H9 (cell line): ENCODE results near the gene CRELD2. TPM values are rescaled to one million over a fixed set of nuclear protein-coding genes. Genes with fewer than 3 reads are reported as not detected.

ENCODE experiments used
- DNase-seq: peaks from one replicate; pipeline ENCODE4 v3.0.0-alpha.2; 2017
- H2AFZ ChIP-seq: one replicate; pipeline ENCODE4 v1.6.1; 2013; ENCODE audit warnings: mild to moderate bottlenecking, low read length, control low read depth, moderate library complexity
- H2AK5ac ChIP-seq: 2 replicates; pipeline ENCODE4 v1.6.1; 2013; ENCODE audit warnings: low read length, control low read depth, mixed read lengths; ENCODE audit not compliant: insufficient read length
- H2BK120ac ChIP-seq: one replicate; pipeline ENCODE4 v1.6.1; 2013; ENCODE audit warnings: low read depth, mild to moderate bottlenecking, low read length, control low read depth, inconsistent platforms; ENCODE audit not compliant: poor library complexity, severe bottlenecking
- H2BK12ac ChIP-seq: 2 replicates; pipeline ENCODE4 v1.6.1; 2013; ENCODE audit warnings: low read length, control low read depth, mixed read lengths, low read depth; ENCODE audit not compliant: insufficient read length
- H2BK15ac ChIP-seq: 2 replicates; pipeline ENCODE4 v1.6.1; 2013; ENCODE audit warnings: low read depth, low read length, control low read depth
- H2BK20ac ChIP-seq: one replicate; pipeline ENCODE4 v1.6.1; 2013; ENCODE audit warnings: low read depth, mild to moderate bottlenecking, low read length, control low read depth, inconsistent platforms; ENCODE audit not compliant: poor library complexity, severe bottlenecking
- H2BK5ac ChIP-seq: 2 replicates; pipeline ENCODE4 v1.6.1; 2013; ENCODE audit warnings: low read length, control low read depth, mixed read lengths; ENCODE audit not compliant: insufficient read length
- H3K14ac ChIP-seq: 2 replicates; pipeline ENCODE4 v1.6.1; 2013; ENCODE audit warnings: low read length, control low read depth; ENCODE audit not compliant: insufficient read depth
- H3K18ac ChIP-seq: 2 replicates; pipeline ENCODE4 v1.6.1; 2013; ENCODE audit warnings: low read depth, mild to moderate bottlenecking, mixed read lengths, low read length, control low read depth; ENCODE audit not compliant: insufficient read length
- H3K23ac ChIP-seq: 2 replicates; pipeline ENCODE4 v1.6.1; 2013; ENCODE audit warnings: low read length, control low read depth, mixed read lengths, low read depth; ENCODE audit not compliant: insufficient read length
- H3K23me2 ChIP-seq: 2 replicates; pipeline ENCODE4 v1.6.1; 2013; ENCODE audit warnings: low read depth, mild to moderate bottlenecking, mixed read lengths, low read length, control low read depth; ENCODE audit not compliant: insufficient read length, poor library complexity, severe bottlenecking
- H3K27ac ChIP-seq: 2 replicates; pipeline ENCODE4 v1.5.1; 2013; ENCODE audit warnings: low read length, control low read depth, mixed read lengths, low read depth; ENCODE audit not compliant: insufficient read length
- H3K27me3 ChIP-seq: 2 replicates; pipeline ENCODE4 v1.6.1; 2013; ENCODE audit warnings: low read length, control low read depth, inconsistent platforms; ENCODE audit not compliant: insufficient read depth
- H3K4ac ChIP-seq: 2 replicates; pipeline ENCODE4 v1.6.1; 2013; ENCODE audit warnings: low read depth, mild to moderate bottlenecking, control low read depth, inconsistent platforms, low read length, moderate library complexity
- H3K4me1 ChIP-seq: 2 replicates; pipeline ENCODE4 v1.6.1; 2013; ENCODE audit warnings: low read length, control low read depth, inconsistent platforms; ENCODE audit not compliant: insufficient read depth
- H3K4me2 ChIP-seq: 2 replicates; pipeline ENCODE4 v1.6.1; 2013; ENCODE audit warnings: low read length, control low read depth, mixed read lengths; ENCODE audit not compliant: insufficient read length, insufficient read depth
- H3K56ac ChIP-seq: 2 replicates; pipeline ENCODE4 v1.6.1; 2013; ENCODE audit warnings: low read depth, mild to moderate bottlenecking, mixed read lengths, low read length, control low read depth; ENCODE audit not compliant: insufficient read length
- H3K79me1 ChIP-seq: 2 replicates; pipeline ENCODE4 v1.6.1; 2013; ENCODE audit warnings: low read depth, mild to moderate bottlenecking, moderate library complexity, low read length, control low read depth, inconsistent platforms; ENCODE audit not compliant: insufficient read depth, poor library complexity, severe bottlenecking
- H3K79me2 ChIP-seq: 2 replicates; pipeline ENCODE4 v1.6.1; 2013; ENCODE audit warnings: low read length, control low read depth, inconsistent platforms; ENCODE audit not compliant: insufficient read depth
- H3K9ac ChIP-seq: 2 replicates; pipeline ENCODE4 v1.6.1; 2013; ENCODE audit warnings: low read length, control low read depth, mixed read lengths; ENCODE audit not compliant: insufficient read length; ENCODE audit errors: extremely low read depth
- H3K9me3 ChIP-seq: one replicate; pipeline ENCODE4 v1.6.1; 2013; ENCODE audit warnings: low read depth, low read length, inconsistent platforms; ENCODE audit not compliant: control insufficient read depth
- H3T11ph ChIP-seq: one replicate; pipeline ENCODE4 v1.6.1; 2013; ENCODE audit warnings: mild to moderate bottlenecking, low read length, control low read depth, inconsistent platforms
- H4K20me1 ChIP-seq: one replicate; pipeline ENCODE4 v1.6.1; 2013; ENCODE audit not compliant: control insufficient read depth, insufficient read length, insufficient read depth
- H4K5ac ChIP-seq: 2 replicates; pipeline ENCODE4 v1.6.1; 2013; ENCODE audit warnings: low read depth, mild to moderate bottlenecking, mixed read lengths, low read length, control low read depth; ENCODE audit not compliant: insufficient read length
- H4K8ac ChIP-seq: replicated peaks from 2 replicates; pipeline ENCODE4 v1.6.1; 2013; ENCODE audit warnings: low read length, control low read depth, mixed read lengths, low read depth; ENCODE audit not compliant: insufficient read length
- H4K91ac ChIP-seq: 2 replicates; pipeline ENCODE4 v1.6.1; 2013; ENCODE audit warnings: low read depth, mild to moderate bottlenecking, moderate library complexity, mixed read lengths, low read length, control low read depth; ENCODE audit not compliant: insufficient read length
- H3K27ac Mint-ChIP-seq, 3 experiments: 2 replicates in 2 of 3; 3 replicates in 1 of 3; pipeline ENCODE4 v1.8.0; 2020 to 2021; ENCODE audit warnings: mixed read lengths in 3 of 3, mild to moderate bottlenecking in 1 of 3, moderate library complexity in 1 of 3
- H3K27me3 Mint-ChIP-seq: 2 replicates; pipeline ENCODE4 v1.8.0; 2021; ENCODE audit warnings: low read depth, mild to moderate bottlenecking, moderate library complexity, mixed read lengths
- H3K36me3 Mint-ChIP-seq, 3 experiments: 2 replicates in 2 of 3; 3 replicates in 1 of 3; pipeline ENCODE4 v1.8.0; 2020 to 2021; ENCODE audit warnings: low read depth in 3 of 3, mixed read lengths in 3 of 3; ENCODE audit not compliant: insufficient read depth in 1 of 3
- H3K4me1 Mint-ChIP-seq, 2 experiments: 2 replicates each; pipeline ENCODE4 v1.8.0; 2020; ENCODE audit warnings: mixed read lengths in 2 of 2
- H3K4me3 Mint-ChIP-seq, 2 experiments: 2 replicates in 1 of 2; 3 replicates in 1 of 2; pipeline ENCODE4 v1.8.0; 2020 to 2021; ENCODE audit warnings: mild to moderate bottlenecking in 2 of 2, mixed read lengths in 2 of 2, moderate library complexity in 1 of 2
- H3K9me3 Mint-ChIP-seq, 2 experiments: 2 replicates in 1 of 2; 3 replicates in 1 of 2; pipeline ENCODE4 v1.8.0; 2020; ENCODE audit warnings: mild to moderate bottlenecking in 2 of 2, mixed read lengths in 2 of 2, moderate library complexity in 1 of 2
- CTCF ChIP-seq: fragments of 200-600 bp; sonication (generic); conservative IDR thresholded peaks from 3 replicates; pipeline ENCODE4 v1.8.0; 2021; ENCODE audit warnings: antibody characterized with exemption, mild to moderate bottlenecking
- WGBS: extraction: QIAGEN DNeasy Blood & Tissue Kit; methylation state at CpG from one replicate; pipeline ENCODE4 v1.1.7; 2013; ENCODE audit warnings: missing lambda C conversion rate, low lambda C conversion rate, mixed read lengths; ENCODE audit not compliant: insufficient read length; ENCODE audit errors: extremely low coverage; 5-methylcytosine and 5-hydroxymethylcytosine counted together
- total RNA-seq: library from RNA; stranded (reverse); gene quantifications from 2 replicates; pipeline ENCODE4 v1.2.1, GENCODE V29; 2021

The CRELD2 gene
- total RNA-seq, 1 experiment from 2014 or later, result 34.7 TPM

DNA sequence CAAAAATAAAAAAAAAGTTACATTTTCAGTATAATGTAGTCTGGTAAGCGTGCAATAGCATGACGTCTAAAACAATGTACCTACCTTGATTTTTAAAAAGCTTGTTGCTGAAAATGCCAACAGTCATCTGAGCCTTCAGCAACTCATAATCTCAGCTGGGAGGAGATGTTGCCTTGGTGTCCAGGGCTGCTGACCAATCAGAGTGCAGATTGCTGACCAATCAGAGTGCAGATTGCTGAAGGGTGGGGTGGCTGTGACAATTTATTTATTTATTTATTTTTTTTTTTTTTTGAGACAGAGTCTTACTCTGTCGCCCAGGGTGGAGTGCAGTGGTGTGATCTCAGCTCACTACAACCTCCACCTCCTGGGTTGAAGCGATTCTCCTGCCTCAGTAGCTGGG is 47.0 kb upstream of the CRELD2 start:
- no peak overlapping the region for H3K27ac Mint-ChIP-seq
- no peak overlapping the region for H2BK120ac ChIP-seq
- no peak overlapping the region for H3K14ac ChIP-seq
- H4K8ac ChIP-seq, result no peak overlapping the region
- H3K27me3 ChIP-seq, result no peaks in the 10 kb centered on the region
- no peaks in the 10 kb centered on the region for H3K4me1 ChIP-seq
- no peak for DNase-seq
- no peak overlapping the region for H2AK5ac ChIP-seq
- H3K9me3 Mint-ChIP-seq, result peaks cover 36 to 39% of the 10 kb centered on the region in 2 experiments
- H3T11ph ChIP-seq, result no peak overlapping the region
- H3K36me3 Mint-ChIP-seq, result peaks cover 47 to 62% (median 51%) of the 10 kb centered on the region in 3 experiments
- no peak overlapping the region for H2BK15ac ChIP-seq
- H3K27me3 Mint-ChIP-seq, result no peaks in the 10 kb centered on the region
- H3K79me1 ChIP-seq, result peaks cover 19% of the 10 kb centered on the region
- H3K4me2 ChIP-seq, result no peak overlapping the region
- no peak overlapping the region for H2AFZ ChIP-seq
- no peak overlapping the region for H3K9ac ChIP-seq
- H3K27ac ChIP-seq, result no peak overlapping the region
- no peak overlapping the region for H3K56ac ChIP-seq
- no peak overlapping the region for H4K91ac ChIP-seq
- H3K4ac ChIP-seq, result no peak overlapping the region
- no CpG with 5 or more reads among the region's 4 CpGs for WGBS
- no peak overlapping the region for H3K18ac ChIP-seq
- peaks cover 22% of the 10 kb centered on the region; the same call in 1 of the 2 replicates for H3K79me2 ChIP-seq
- no peak for TF ChIP-seq CTCF
- H4K20me1 ChIP-seq, result no peaks in the 10 kb centered on the region
- no peak overlapping the region for H3K23ac ChIP-seq
- no peak overlapping the region for H2BK5ac ChIP-seq
- H3K9me3 ChIP-seq, result peaks cover 4% of the 10 kb centered on the region
- no peak overlapping the region for H4K5ac ChIP-seq
- H3K23me2 ChIP-seq, result no peaks in the 10 kb centered on the region
- peaks cover 9 to 12% of the 10 kb centered on the region in 2 experiments for H3K4me1 Mint-ChIP-seq
- H2BK12ac ChIP-seq, result no peak overlapping the region
- H2BK20ac ChIP-seq, result no peak overlapping the region
- no peak overlapping the region for H3K4me3 Mint-ChIP-seq
